ENCODE results near the gene PHLDA2. TPM values are rescaled to one million over a fixed set of nuclear protein-coding genes. Genes with fewer than 3 reads are reported as not detected.

PHLDA2 gene
- total and polyA plus RNA-seq, 2 donors (not counting 3 experiments of a cell fraction or from before 2014, with no cell fraction given) = 38.5 to 44.5 TPM

DNA sequence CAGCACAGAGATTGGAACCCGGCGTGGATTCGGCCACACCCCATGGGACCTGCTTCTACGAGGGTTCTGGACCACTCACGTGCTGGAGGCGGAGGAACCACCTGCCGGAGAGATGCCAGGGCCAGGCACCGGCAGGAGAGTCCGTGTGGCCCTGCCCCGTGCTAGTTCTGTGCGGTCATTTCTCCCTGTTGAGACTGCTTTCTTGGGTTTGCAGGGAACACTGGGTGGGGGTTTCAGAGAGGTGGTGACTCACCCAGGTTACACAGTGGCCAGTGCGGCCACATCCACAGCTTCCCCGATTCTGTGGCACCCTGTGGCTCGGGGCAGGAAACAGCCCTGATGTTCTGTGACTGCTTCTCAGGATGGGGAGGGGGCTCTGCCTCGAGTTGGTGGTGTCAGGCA is 3.6 kb upstream of the PHLDA2 start:
- Histone ChIP-seq H3K4me3 (replicated peaks in 1 of 3; ENCODE audit: insufficient read depth in 1 of 3, low read depth in 1 of 3, low read length in 3 of 3) (no peak overlapping the region), H3K9me1 (replicated peaks; ENCODE audit: control insufficient read depth, extremely low read depth, insufficient read depth, low read length) (no peaks in the 10 kb centered on the region), H4K20me1 (replicated peaks; ENCODE audit: control insufficient read depth, extremely low read depth, insufficient read depth, low read length) (no peaks in the 10 kb centered on the region), H3K27me3 (ENCODE audit: control insufficient read depth in 2 of 2, insufficient read depth in 2 of 2, low read length in 2 of 2) (no peaks in the 10 kb centered on the region), H3K4me2 (ENCODE audit: insufficient read depth, low read length) (no peak overlapping the region), H3K9ac (replicated peaks; ENCODE audit: extremely low read depth, insufficient read depth, low read length) (no peak overlapping the region), H3K27ac (ENCODE audit: insufficient read depth, low read depth, low read length) (peak overlapping the region; percentile 50), H3K9me3 (replicated peaks; ENCODE audit: control insufficient read depth, insufficient read depth, low read length) (peaks cover 2% of the 10 kb centered on the region), H3K79me2 (ENCODE audit: control insufficient read depth, insufficient read depth, low read length) (peaks cover 11% of the 10 kb centered on the region), H2AFZ (ENCODE audit: low read depth, low read length) (no peak overlapping the region), H3K36me3 (ENCODE audit: control insufficient read depth in 2 of 2, extremely low read depth in 1 of 2, insufficient read depth in 2 of 2, low read length in 2 of 2) (no peaks in the 10 kb centered on the region), H3K4me1 (ENCODE audit: control insufficient read depth, extremely low read depth, insufficient read depth, low read length) (peaks cover 23% of the 10 kb centered on the region)
- intact Hi-C loops (cut with micrococcal nuclease) = loop anchor here (1.0 to 10.0 kb wide), 5 partner anchors 12 to 712 kb away; partner anchors contain the start of genes ART1, ART5, MRGPRG and OSBPL5
- BruUV-seq (replicated peaks) = no TSS peak
- dilution Hi-C loops (cut with MboI; ENCODE audit: extremely low pct_ligation_motif_present, low sequenced_read_pairs) = no loop called here
- DNase-seq (ENCODE audit: low read depth, low spot score) (peak; percentile 27), FAIRE-seq (no peak)
- ChIA-PET POLR2A (interaction anchor here (1.0 to 1.7 kb wide), 2 partner anchors 9 to 12 kb away, joined by 3 to 4 read pairs; no protein-coding TSS in a partner anchor), CTCF (interaction anchor here (0.7 to 2.0 kb wide), 4 partner anchors 13 to 476 kb away, joined by 3 to 7 read pairs (median 4); no protein-coding TSS in a partner anchor)
- no peak for TF ChIP-seq FOS (IDR thresholded peaks at IDR 0.05; ENCODE audit: borderline replicate concordance, insufficient read depth, low read length)

DNA sequence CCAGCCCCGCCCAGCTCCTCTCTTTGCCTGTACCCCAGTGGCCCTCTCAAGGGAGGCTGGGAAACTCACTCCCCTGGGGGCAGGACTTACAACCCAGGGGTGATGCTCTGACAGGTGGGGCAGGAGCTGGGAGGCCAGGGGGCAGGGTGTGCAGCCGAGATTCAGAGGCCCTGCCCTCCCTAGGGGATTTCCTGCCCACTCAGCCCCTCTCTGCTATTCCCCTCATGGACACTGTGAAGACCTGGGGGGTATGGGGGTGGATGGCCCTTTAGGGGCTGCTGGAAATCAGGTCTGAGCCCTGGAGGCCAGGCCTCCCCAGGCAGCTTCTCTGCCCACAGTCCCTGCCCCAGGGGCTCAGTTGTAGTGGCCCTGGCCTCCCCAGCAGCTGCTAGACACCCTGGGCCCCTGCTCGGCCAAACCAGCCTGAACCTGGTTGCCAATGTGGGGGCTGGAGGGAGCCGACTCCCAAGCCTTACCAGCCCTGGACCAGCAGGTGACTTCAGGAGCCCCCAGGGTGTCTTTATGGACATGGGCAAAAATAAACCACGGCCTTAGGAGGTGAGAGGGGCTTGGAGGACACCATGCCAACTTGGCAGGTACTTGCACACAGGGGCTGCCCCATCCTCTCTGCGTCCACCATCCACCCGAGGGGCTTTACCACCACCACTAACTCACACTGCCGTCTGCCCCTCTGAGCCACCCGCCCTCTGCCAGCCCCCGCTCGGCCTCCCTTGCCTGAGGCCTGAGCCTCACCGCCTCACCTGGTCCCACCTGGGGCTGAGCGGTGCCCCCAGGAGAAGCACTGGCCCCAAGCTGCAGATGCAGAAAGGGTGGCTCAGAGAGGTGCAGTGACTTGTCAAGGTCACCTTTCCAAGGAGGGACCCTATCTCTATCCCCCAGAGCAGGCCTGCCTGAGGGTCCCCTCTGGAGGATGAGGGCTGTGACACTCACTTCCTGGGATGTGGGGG is 2.8 kb upstream of the PHLDA2 start:
- intact Hi-C loops (cut with micrococcal nuclease) (loop anchor here (2.0 to 10.0 kb wide), 4 partner anchors 165 to 713 kb away; partner anchors contain the start of genes ART1, ART5, MRGPRG and OSBPL5), dilution Hi-C loops (cut with MboI; ENCODE audit: extremely low pct_ligation_motif_present, low sequenced_read_pairs) (no loop called here)
- FAIRE-seq = no peak
- H3K9ac ChIP-seq (replicated peaks; ENCODE audit: extremely low read depth, insufficient read depth, low read length) = no peak overlapping the region
- H3K4me3 ChIP-seq (replicated peaks in 1 of 3; ENCODE audit: insufficient read depth in 1 of 3, low read depth in 1 of 3, low read length in 3 of 3) = no peak overlapping the region
- no peak for TF ChIP-seq EZH2 (IDR thresholded peaks at IDR 0.05; ENCODE audit: borderline replicate concordance, low read depth, low read length, severe bottlenecking)
- TF ChIP-seq, protein P1, sequence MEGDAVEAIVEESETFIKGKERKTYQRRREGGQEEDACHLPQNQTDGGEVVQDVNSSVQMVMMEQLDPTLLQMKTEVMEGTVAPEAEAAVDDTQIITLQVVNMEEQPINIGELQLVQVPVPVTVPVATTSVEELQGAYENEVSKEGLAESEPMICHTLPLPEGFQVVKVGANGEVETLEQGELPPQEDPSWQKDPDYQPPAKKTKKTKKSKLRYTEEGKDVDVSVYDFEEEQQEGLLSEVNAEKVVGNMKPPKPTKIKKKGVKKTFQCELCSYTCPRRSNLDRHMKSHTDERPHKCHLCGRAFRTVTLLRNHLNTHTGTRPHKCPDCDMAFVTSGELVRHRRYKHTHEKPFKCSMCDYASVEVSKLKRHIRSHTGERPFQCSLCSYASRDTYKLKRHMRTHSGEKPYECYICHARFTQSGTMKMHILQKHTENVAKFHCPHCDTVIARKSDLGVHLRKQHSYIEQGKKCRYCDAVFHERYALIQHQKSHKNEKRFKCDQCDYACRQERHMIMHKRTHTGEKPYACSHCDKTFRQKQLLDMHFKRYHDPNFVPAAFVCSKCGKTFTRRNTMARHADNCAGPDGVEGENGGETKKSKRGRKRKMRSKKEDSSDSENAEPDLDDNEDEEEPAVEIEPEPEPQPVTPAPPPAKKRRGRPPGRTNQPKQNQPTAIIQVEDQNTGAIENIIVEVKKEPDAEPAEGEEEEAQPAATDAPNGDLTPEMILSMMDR (IDR thresholded peaks at IDR 0.05; ENCODE audit: extremely low read depth in 1 of 2, insufficient read depth in 1 of 2, low read depth in 1 of 2, low read length in 2 of 2) = no peak
- TF ChIP-seq GATA2 (IDR thresholded peaks at IDR 0.05; ENCODE audit: insufficient read depth, insufficient read length, low read depth, low read length) = no peak
- TF ChIP-seq MYC (IDR thresholded peaks at IDR 0.05; ENCODE audit: low read depth, low read length) = no peak
- no peak for TF ChIP-seq FOS (IDR thresholded peaks at IDR 0.05; ENCODE audit: borderline replicate concordance, insufficient read depth, low read length)
- no peak for TF ChIP-seq POLR2AphosphoS5 (IDR thresholded peaks at IDR 0.05; ENCODE audit: insufficient read depth, low read depth, low read length)
- H3K9me1 ChIP-seq (replicated peaks; ENCODE audit: control insufficient read depth, extremely low read depth, insufficient read depth, low read length) = no peaks in the 10 kb centered on the region
- ChIA-PET CTCF (interaction anchor here (0.8 to 2.4 kb wide), 3 partner anchors 14 to 40 kb away, joined by 6 to 11 read pairs (median 7); no protein-coding TSS in a partner anchor), POLR2A (no interaction called here)
- H3K4me1 ChIP-seq (ENCODE audit: control insufficient read depth, extremely low read depth, insufficient read depth, low read length) = peaks cover 26% of the 10 kb centered on the region
- H3K27me3 ChIP-seq (ENCODE audit: control insufficient read depth in 2 of 2, insufficient read depth in 2 of 2, low read length in 2 of 2) = no peaks in the 10 kb centered on the region
- no peaks in the 10 kb centered on the region for H3K9me3 ChIP-seq (replicated peaks; ENCODE audit: control insufficient read depth, insufficient read depth, low read length)
- H4K20me1 ChIP-seq (replicated peaks; ENCODE audit: control insufficient read depth, extremely low read depth, insufficient read depth, low read length) = no peaks in the 10 kb centered on the region
- no peak overlapping the region for H2AFZ ChIP-seq (ENCODE audit: low read depth, low read length)
- DNase-seq (ENCODE audit: low read depth, low spot score) = no peak
- peaks cover 19% of the 10 kb centered on the region for H3K79me2 ChIP-seq (ENCODE audit: control insufficient read depth, insufficient read depth, low read length)
- H3K4me2 ChIP-seq (ENCODE audit: insufficient read depth, low read length) = no peak overlapping the region
- no peaks in the 10 kb centered on the region for H3K36me3 ChIP-seq (ENCODE audit: control insufficient read depth in 2 of 2, extremely low read depth in 1 of 2, insufficient read depth in 2 of 2, low read length in 2 of 2)
- BruUV-seq (replicated peaks) = no TSS peak
- H3K27ac ChIP-seq (ENCODE audit: insufficient read depth, low read depth, low read length) = no peak overlapping the region

Data from endothelial cell of umbilical vein (primary cell).